Liver (tissue), 9 donors: ENCODE data around the gene CNIH1. TPM values are rescaled to one million over a fixed set of nuclear protein-coding genes. Genes with fewer than 3 reads are reported as not detected.
"Not testable (repeated sequence)": the region's sequence is repeated elsewhere in the genome, so short reads cannot be mapped to it uniquely, and the experiment has no call there.

Source experiments
- DNase-seq: peaks from one replicate; pipeline ENCODE4 v3.0.0-alpha.2; 2017; ENCODE audit warnings: low spot score
- H3K27ac ChIP-seq, 2 donors: one replicate each; pipeline ENCODE4 v1.7.0; 2013; ENCODE audit warnings: inconsistent platforms in 2 of 2, low read length in 2 of 2, control low read depth in 1 of 2, low read depth in 1 of 2, mild to moderate bottlenecking in 1 of 2
- H3K27me3 ChIP-seq, 4 donors: one replicate each; pipeline versions ENCODE4 v1.6.1 to v1.7.0; 2013; ENCODE audit warnings: low read length in 3 of 4, inconsistent platforms in 1 of 4, mild to moderate bottlenecking in 1 of 4, moderate library complexity in 1 of 4; ENCODE audit not compliant: control insufficient read depth in 4 of 4, insufficient read depth in 4 of 4
- H3K36me3 ChIP-seq, 4 donors: one replicate each; pipeline versions ENCODE4 v1.6.1 to v1.7.0; 2013; ENCODE audit warnings: low read length in 3 of 4, mild to moderate bottlenecking in 3 of 4, low read depth in 1 of 4, moderate library complexity in 1 of 4; ENCODE audit not compliant: control insufficient read depth in 4 of 4, insufficient read depth in 3 of 4
- H3K4me1 ChIP-seq, 4 donors: one replicate each; pipeline versions ENCODE4 v1.6.1 to v1.7.0; 2013; ENCODE audit warnings: low read length in 3 of 4, mild to moderate bottlenecking in 3 of 4, moderate library complexity in 1 of 4; ENCODE audit not compliant: control insufficient read depth in 4 of 4, insufficient read depth in 4 of 4
- H3K4me3 ChIP-seq, 3 donors: one replicate each; pipeline versions ENCODE4 v1.6.1 to v1.7.0; 2013; ENCODE audit warnings: low read length in 3 of 3, control low read depth in 1 of 3, low read depth in 1 of 3, mild to moderate bottlenecking in 1 of 3
- H3K9ac ChIP-seq, 2 donors: one replicate each; pipeline ENCODE4 v1.7.0; 2013; ENCODE audit warnings: low read length in 2 of 2, mild to moderate bottlenecking in 2 of 2, moderate library complexity in 2 of 2, control low read depth in 1 of 2, low read depth in 1 of 2
- H3K9me3 ChIP-seq, 4 donors: one replicate each; pipeline versions ENCODE4 v1.6.1 to v1.7.0; 2013; ENCODE audit warnings: low read length in 3 of 4; ENCODE audit not compliant: control insufficient read depth in 4 of 4
- ATF3 ChIP-seq: IDR thresholded peaks from 2 replicates; pipeline ENCODE4 v1.6.1; 2016; ENCODE audit warnings: antibody characterized with exemption
- CTCF ChIP-seq: fragments of 150-350 bp; IDR thresholded peaks from 2 replicates; pipeline ENCODE4 v1.5.1; 2017; ENCODE audit warnings: improper control_type of control experiment, low read depth, low read length; ENCODE audit not compliant: missing input control
- FOXA2 ChIP-seq: IDR thresholded peaks from 2 replicates; pipeline ENCODE4 v1.6.1; 2016; ENCODE audit warnings: antibody characterized with exemption
- GABPA ChIP-seq, 2 donors: IDR thresholded peaks in 1 of 2; conservative IDR thresholded peaks in 1 of 2; 2 replicates each; pipeline ENCODE4 v1.6.1; 2016; ENCODE audit warnings: antibody characterized with exemption in 2 of 2, mild to moderate bottlenecking in 1 of 2, moderate library complexity in 1 of 2
- HNF4G ChIP-seq: IDR thresholded peaks from 2 replicates; pipeline ENCODE4 v1.6.1; 2016; ENCODE audit warnings: antibody characterized with exemption
- JUND ChIP-seq, 2 donors: IDR thresholded peaks; 2 replicates each; pipeline ENCODE4 v1.6.1; 2016; ENCODE audit warnings: antibody characterized with exemption in 2 of 2
- MAX ChIP-seq: IDR thresholded peaks from 2 replicates; pipeline ENCODE4 v1.6.1; 2016; ENCODE audit warnings: antibody characterized with exemption
- NR2F2 ChIP-seq: IDR thresholded peaks from 2 replicates; pipeline ENCODE4 v1.6.1; 2016; ENCODE audit warnings: antibody characterized with exemption
- RAD21 ChIP-seq, 2 donors: IDR thresholded peaks; 2 replicates each; pipeline ENCODE4 v1.6.1; 2016; ENCODE audit warnings: antibody characterized with exemption in 2 of 2, mild to moderate bottlenecking in 2 of 2
- REST ChIP-seq: IDR thresholded peaks from 2 replicates; pipeline ENCODE4 v1.6.1; 2016; ENCODE audit warnings: antibody characterized with exemption, mild to moderate bottlenecking
- RXRA ChIP-seq, 2 donors: IDR thresholded peaks; 2 replicates each; pipeline ENCODE4 v1.6.1; 2017 to 2018; ENCODE audit warnings: antibody characterized with exemption in 2 of 2, mild to moderate bottlenecking in 1 of 2
- SP1 ChIP-seq: IDR thresholded peaks from 2 replicates; pipeline ENCODE4 v1.6.1; 2018; ENCODE audit warnings: antibody characterized with exemption, mild to moderate bottlenecking
- TAF1 ChIP-seq: conservative IDR thresholded peaks from 2 replicates; pipeline ENCODE4 v1.6.1; 2016; ENCODE audit warnings: antibody characterized with exemption, mild to moderate bottlenecking
- YY1 ChIP-seq: IDR thresholded peaks from 2 replicates; pipeline ENCODE4 v1.6.1; 2016; ENCODE audit warnings: antibody characterized with exemption, mild to moderate bottlenecking
- ZBTB33 ChIP-seq: IDR thresholded peaks from 2 replicates; pipeline ENCODE4 v1.6.1; 2016; ENCODE audit warnings: antibody characterized with exemption
- WGBS: extraction: QIAGEN DNeasy Blood & Tissue Kit; methylation state at CpG from one replicate; pipeline ENCODE4 v1.1.7; 2013; 5-methylcytosine and 5-hydroxymethylcytosine counted together
- polyA plus RNA-seq, 2 donors: library from polyadenylated mRNA; stranded (reverse) in 1 of 2; unstranded in 1 of 2; fragments of 200-250 nt in 1 of 2; fragments of >200 nt in 1 of 2; fragmentation: Nextera tagmentation in 1 of 2; extraction: Ambion mirVana in 1 of 2; gene quantifications; one replicate each; pipeline versions ENCODE4 v1.2.1 to v1.2.3, GENCODE V29; 2013 to 2015
- total RNA-seq, 2 donors: library from RNA; depleted of rRNA; stranded (reverse); fragments of >200 nt; gene quantifications; one replicate each; pipeline ENCODE4 v1.2.3, GENCODE V29; 2014
- donor health status: healthy.
- donor health status: healthy.
- donor health status: healthy.
- donor health status: healthy.
- donor health status: healthy.

The CNIH1 gene
- total and polyA plus RNA-seq, 4 donors: 33.9 to 193 (median 116) TPM

GRCh38 chr14:54440037-54440436, 1.1 kb downstream of the CNIH1 start:
- DNase-seq: no peak
- Histone ChIP-seq H3K9me3 (no peaks in the 10 kb centered on the region), H3K4me3 (peak overlapping the region; percentile 70 to 99 (median 77)), H3K27me3 (no peaks in the 10 kb centered on the region), H3K4me1 (peaks cover 9 to 25% (median 14%) of the 10 kb centered on the region in 4 donors), H3K36me3 (no peaks in the 10 kb centered on the region), H3K9ac (peak overlapping the region; percentile 92 to 98), H3K27ac (peak overlapping the region; percentile 90 to 93)
- 31% methylated on average over 7 of the region's 7 CpGs for WGBS
- TF ChIP-seq ATF3: no peak
- TF ChIP-seq REST: no peak
- TF ChIP-seq FOXA2: no peak
- TF ChIP-seq GABPA (IDR thresholded peaks at IDR 0.05 in 1 of 2, conservative IDR thresholded peaks at IDR 0.05 in 1 of 2): no peak
- no peak for TF ChIP-seq HNF4G
- no peak for TF ChIP-seq JUND (IDR thresholded peaks at IDR 0.05)

GRCh38 chr14:54438703-54439102, 2.5 kb downstream of the CNIH1 start:
- Histone ChIP-seq H3K27me3 (no peaks in the 10 kb centered on the region), H3K4me3 (no peak overlapping the region), H3K9ac (no peak overlapping the region), H3K4me1 (peaks cover 9 to 27% (median 18%) of the 10 kb centered on the region in 4 donors), H3K36me3 (peaks cover 0 to 2% (median 0%) of the 10 kb centered on the region in 4 donors), H3K9me3 (no peaks in the 10 kb centered on the region), H3K27ac (no peak overlapping the region)
- TF ChIP-seq TAF1 (no peak), CTCF (no peak), YY1 (no peak), RXRA (IDR thresholded peaks at IDR 0.05) (no peak), MAX (no peak), NR2F2 (no peak), RAD21 (IDR thresholded peaks at IDR 0.05) (no peak), SP1 (no peak), REST (no peak), ZBTB33 (no peak)
- DNase-seq: no peak
- 88% methylated on average over 4 of the region's 4 CpGs for WGBS

GRCh38 chr14:54437954-54438353, 3.2 kb downstream of the CNIH1 start:
- 95% methylated on average over 4 of the region's 4 CpGs for WGBS
- H3K4me3 ChIP-seq, DNase-seq, H3K27ac ChIP-seq, H3K9me3 ChIP-seq, H3K9ac ChIP-seq, H3K36me3 ChIP-seq, H3K27me3 ChIP-seq: not testable (repeated sequence)
- H3K4me1 ChIP-seq: peaks cover 9 to 29% (median 18%) of the 10 kb centered on the region in 4 donors
